ENCODE measurements around the gene B4GAT1.

The B4GAT1 gene

GRCh38 chr11:66367561-66368312 is 20.3 kb upstream of the B4GAT1 start:
- H3K9me3 ChIP-seq (ENCODE audit: insufficient read depth, low read depth, low read length), result no peaks in the 10 kb centered on the region
- H3K36me3 ChIP-seq (ENCODE audit: insufficient read depth, low read length), result no peaks in the 10 kb centered on the region
- H2AFZ ChIP-seq (ENCODE audit: low read length), result no peak overlapping the region

GRCh38 chr11:66366844-66367477 is 19.5 kb upstream of the B4GAT1 start:
- no peaks in the 10 kb centered on the region for H3K36me3 ChIP-seq (ENCODE audit: insufficient read depth, low read length)

More at GRCh38 chr11:66367561-66368312, 20.3 kb upstream of the B4GAT1 start:
- H3F3A ChIP-seq (ENCODE audit: low read depth), result no peaks in the 10 kb centered on the region
- H4K20me1 ChIP-seq (ENCODE audit: insufficient read depth, low read length, poor library complexity, severe bottlenecking), result no peaks in the 10 kb centered on the region
- no peak overlapping the region for H3K4me3 ChIP-seq (ENCODE audit: low read length, poor library complexity, severe bottlenecking)
- peaks cover 8% of the 10 kb centered on the region for H3K4me1 ChIP-seq (ENCODE audit: insufficient read depth, low read length, poor library complexity, severe bottlenecking)
- TF ChIP-seq CTCF (conservative IDR thresholded peaks at IDR 0.05; ENCODE audit: low read length) (no peak), EZH2phosphoT487 (IDR thresholded peaks at IDR 0.05; ENCODE audit: borderline replicate concordance) (no peak)
- no peak overlapping the region for H3K9ac ChIP-seq (ENCODE audit: low read depth, low read length, poor library complexity, severe bottlenecking)
- H3K79me2 ChIP-seq (ENCODE audit: insufficient read depth, low read length), result no peaks in the 10 kb centered on the region
- H3K9me2 ChIP-seq (replicated peaks; ENCODE audit: low read depth, low read length), result no peaks in the 10 kb centered on the region
- no peaks in the 10 kb centered on the region for H3K27me3 ChIP-seq (ENCODE audit: insufficient read depth, low read length, poor library complexity, severe bottlenecking)
- no peak overlapping the region for H3K4me2 ChIP-seq (ENCODE audit: low read depth, low read length, poor library complexity, severe bottlenecking)

More at GRCh38 chr11:66366844-66367477, 19.5 kb upstream of the B4GAT1 start:
- Histone ChIP-seq H3K9me3 (ENCODE audit: insufficient read depth, low read depth, low read length) (no peaks in the 10 kb centered on the region), H3K9me2 (replicated peaks; ENCODE audit: low read depth, low read length) (no peaks in the 10 kb centered on the region), H2AFZ (ENCODE audit: low read length) (no peak overlapping the region), H3K9ac (ENCODE audit: low read depth, low read length, poor library complexity, severe bottlenecking) (no peak overlapping the region), H3K4me3 (ENCODE audit: low read length, poor library complexity, severe bottlenecking) (no peak overlapping the region), H3K4me1 (ENCODE audit: insufficient read depth, low read length, poor library complexity, severe bottlenecking) (no peaks in the 10 kb centered on the region), H3F3A (ENCODE audit: low read depth) (no peaks in the 10 kb centered on the region), H3K4me2 (ENCODE audit: low read depth, low read length, poor library complexity, severe bottlenecking) (no peak overlapping the region), H4K20me1 (ENCODE audit: insufficient read depth, low read length, poor library complexity, severe bottlenecking) (no peaks in the 10 kb centered on the region), H3K27me3 (ENCODE audit: insufficient read depth, low read length, poor library complexity, severe bottlenecking) (no peaks in the 10 kb centered on the region), H3K79me2 (ENCODE audit: insufficient read depth, low read length) (no peaks in the 10 kb centered on the region)
- TF ChIP-seq EZH2phosphoT487 (IDR thresholded peaks at IDR 0.05; ENCODE audit: borderline replicate concordance) (no peak), CTCF (conservative IDR thresholded peaks at IDR 0.05; ENCODE audit: low read length) (no peak)
